HEK293T (cell line): ENCODE data around the gene CDC42SE1.
A peak's percentile ranks its signal among the peaks of the same experiment; 100 is the strongest.

Experiments
- CTCF ChIA-PET: fragments of 350-600 bp; formaldehyde crosslinking; extraction: SDS; loops from one replicate; lab custom pipeline; 2021; ENCODE audit warnings: antibody characterized with exemption, inconsistent platforms; lab: Yijun Ruan, JAX
- POLR2A ChIA-PET: fragments of 350-600 bp; formaldehyde crosslinking; extraction: SDS; loops from one replicate; lab custom pipeline; 2020; ENCODE audit warnings: antibody characterized with exemption, inconsistent platforms; lab: Yijun Ruan, JAX
- DNase-seq: peaks from one replicate; pipeline ENCODE4 v3.0.0; 2012; ENCODE audit warnings: mixed read lengths; ENCODE audit errors: extremely low spot score
- ARNT ChIP-seq: fragments of 450-650 bp; IDR thresholded peaks from 2 replicates; pipeline ENCODE4 v1.6.1; 2017; ENCODE audit warnings: mild to moderate bottlenecking
- BHLHE40 ChIP-seq: fragments of 450-650 bp; IDR thresholded peaks from 2 replicates; pipeline ENCODE4 v1.6.1; 2016; ENCODE audit warnings: mild to moderate bottlenecking, moderate library complexity, borderline replicate concordance
- CTBP1 ChIP-seq: fragments of 450-650 bp; IDR thresholded peaks from 2 replicates; pipeline ENCODE4 v1.6.1; 2016; ENCODE audit warnings: borderline replicate concordance
- ELF4 ChIP-seq: fragments of 450-650 bp; IDR thresholded peaks from 2 replicates; pipeline ENCODE4 v1.6.1; 2017; ENCODE audit warnings: antibody characterized with exemption
- FOXA1 ChIP-seq: fragments of 450-650 bp; IDR thresholded peaks from 2 replicates; pipeline ENCODE4 v1.6.1; 2016; ENCODE audit warnings: mild to moderate bottlenecking
- FOXK2 ChIP-seq: fragments of 450-650 bp; IDR thresholded peaks from 2 replicates; pipeline ENCODE4 v1.6.1; 2016; ENCODE audit warnings: mild to moderate bottlenecking
- FOXM1 ChIP-seq: fragments of 450-650 bp; IDR thresholded peaks from 2 replicates; pipeline ENCODE4 v1.6.1; 2017; ENCODE audit warnings: mild to moderate bottlenecking, borderline replicate concordance
- HDGF ChIP-seq: fragments of 450-650 bp; IDR thresholded peaks from 2 replicates; pipeline ENCODE4 v1.6.1; 2017; ENCODE audit warnings: antibody characterized with exemption, borderline replicate concordance
- L3MBTL2 ChIP-seq: fragments of 450-650 bp; conservative IDR thresholded peaks from 2 replicates; pipeline ENCODE4 v1.6.1; 2016; ENCODE audit warnings: mild to moderate bottlenecking
- LEF1 ChIP-seq: fragments of 450-650 bp; IDR thresholded peaks from 2 replicates; pipeline ENCODE4 v1.6.1; 2017; ENCODE audit warnings: mild to moderate bottlenecking, borderline replicate concordance
- NFRKB ChIP-seq: fragments of 450-650 bp; IDR thresholded peaks from 2 replicates; pipeline ENCODE4 v1.6.1; 2016; ENCODE audit warnings: mild to moderate bottlenecking, moderate library complexity
- SP1 ChIP-seq: fragments of 450-650 bp; IDR thresholded peaks from 2 replicates; pipeline ENCODE4 v1.6.1; 2017
- SUZ12 ChIP-seq: fragments of 450-650 bp; IDR thresholded peaks from 2 replicates; pipeline ENCODE4 v1.6.1; 2016; ENCODE audit warnings: mild to moderate bottlenecking
- TARDBP ChIP-seq: fragments of 450-650 bp; IDR thresholded peaks from 2 replicates; pipeline ENCODE4 v1.6.1; 2016
- ZNF384 ChIP-seq: fragments of 450-650 bp; IDR thresholded peaks from 2 replicates; pipeline ENCODE4 v1.6.1; 2016
- TF ChIP-seq, protein P1 (sequence below): fragments of 450-650 bp; IDR thresholded peaks from 2 replicates; pipeline ENCODE4 v1.6.1; 2016

Gene CDC42SE1

DNA sequence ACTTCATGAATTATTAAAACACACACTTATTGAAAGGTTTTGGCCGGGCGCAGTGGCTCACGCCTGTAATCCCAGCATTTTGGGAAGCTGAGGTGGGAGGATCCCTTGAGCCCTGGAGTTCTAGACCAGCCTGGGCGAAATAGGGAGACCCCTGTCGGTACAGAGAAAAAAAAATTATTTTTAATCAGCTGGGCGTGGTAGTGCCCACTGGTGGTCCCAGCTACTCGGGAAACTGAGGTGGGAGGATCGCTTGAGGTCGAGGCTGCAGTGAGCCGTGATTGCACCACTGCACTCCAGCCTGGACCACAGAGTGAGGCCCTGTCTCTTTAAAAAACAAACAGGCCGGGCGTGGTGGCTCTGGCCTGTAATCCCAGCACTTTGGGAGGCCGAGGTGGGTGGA is 12.8 kb upstream of the CDC42SE1 start:
- POLR2A ChIA-PET: interaction anchor here (0.7 to 3.9 kb wide), 5 partner anchors 12 to 182 kb away, joined by 3 to 69 read pairs (median 3); partner anchors contain the start of genes CDC42SE1, MLLT11, PIP5K1A and PSMD4
- TF ChIP-seq ZNF384: no peak
- no peak for DNase-seq
- CTCF ChIA-PET: interaction anchor here (0.6 to 2.2 kb wide), 9 partner anchors 9 to 67 kb away, joined by 3 to 7 read pairs (median 5); partner anchors contain the start of gene MINDY1

DNA sequence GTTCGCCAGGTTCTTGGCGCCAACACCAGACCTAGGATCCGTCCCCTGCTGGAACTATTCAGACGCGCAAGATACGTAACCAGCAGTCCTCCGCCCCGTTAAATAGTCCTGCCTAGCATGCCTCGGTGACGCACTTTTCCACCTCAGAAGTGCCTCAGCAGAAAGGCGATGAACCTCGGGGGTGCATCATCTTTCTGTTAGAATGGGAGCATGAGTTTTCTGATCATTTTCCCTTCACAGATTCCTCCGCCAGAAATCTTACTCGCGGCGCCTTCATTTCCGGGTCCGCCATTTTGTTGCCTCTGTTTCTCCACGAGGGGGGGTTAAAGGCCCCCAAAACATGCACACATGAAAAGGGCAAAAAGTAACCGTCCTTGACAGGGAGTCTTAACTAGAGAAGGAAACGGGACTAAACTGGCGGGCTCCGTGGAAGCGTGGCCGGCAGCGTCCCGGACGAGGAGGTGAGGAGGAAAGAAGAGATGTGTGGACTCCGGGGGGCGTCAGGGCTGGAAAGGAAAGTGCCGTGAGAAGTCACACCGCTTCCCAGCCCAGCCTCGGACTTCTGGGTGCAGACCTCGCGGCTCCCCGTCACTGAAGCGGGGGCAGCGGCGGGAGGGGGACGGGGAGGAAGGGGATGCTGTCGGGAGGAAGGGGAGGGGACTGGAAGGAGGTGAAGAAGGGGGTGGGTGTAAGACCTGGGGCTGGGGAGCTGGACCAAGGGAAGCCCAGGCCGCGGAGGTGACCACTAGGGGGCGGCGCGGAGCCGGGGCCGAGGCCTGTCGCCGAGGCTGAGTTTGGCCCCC is 11.3 kb upstream of the CDC42SE1 start, which contains the start of gene GABPB2:
GABPB2 (plus strand) TSS at position 288 of the 803 bp plus-strand sequence. CDS start 17,429 bp downstream, outside the sequence.
- ChIA-PET CTCF (interaction anchor here (0.6 to 1.0 kb wide), 4 partner anchors 8 to 136 kb away, joined by 3 to 5 read pairs (median 3); no protein-coding TSS in a partner anchor), POLR2A (interaction anchor here (0.5 to 3.9 kb wide), 15 partner anchors 10 to 128 kb away, joined by 3 to 69 read pairs (median 4); partner anchors contain the start of genes C1orf56, CDC42SE1, MINDY1 and MLLT11)
- peak; percentile 97 for TF ChIP-seq FOXM1
- no peak for TF ChIP-seq BHLHE40
- no peak for TF ChIP-seq HDGF
- TF ChIP-seq ELF4: peak; percentile 99
- no peak for TF ChIP-seq LEF1
- TF ChIP-seq SP1: no peak
- TF ChIP-seq, protein P1, sequence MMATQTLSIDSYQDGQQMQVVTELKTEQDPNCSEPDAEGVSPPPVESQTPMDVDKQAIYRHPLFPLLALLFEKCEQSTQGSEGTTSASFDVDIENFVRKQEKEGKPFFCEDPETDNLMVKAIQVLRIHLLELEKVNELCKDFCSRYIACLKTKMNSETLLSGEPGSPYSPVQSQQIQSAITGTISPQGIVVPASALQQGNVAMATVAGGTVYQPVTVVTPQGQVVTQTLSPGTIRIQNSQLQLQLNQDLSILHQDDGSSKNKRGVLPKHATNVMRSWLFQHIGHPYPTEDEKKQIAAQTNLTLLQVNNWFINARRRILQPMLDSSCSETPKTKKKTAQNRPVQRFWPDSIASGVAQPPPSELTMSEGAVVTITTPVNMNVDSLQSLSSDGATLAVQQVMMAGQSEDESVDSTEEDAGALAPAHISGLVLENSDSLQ: no peak
- no peak; the same call in 1 of the 2 replicates for TF ChIP-seq ZNF384
- TF ChIP-seq FOXK2: no peak
- peak; percentile 59 for TF ChIP-seq TARDBP
- no peak for TF ChIP-seq FOXA1
- TF ChIP-seq CTBP1: peak; percentile 74
- TF ChIP-seq NFRKB: peak; percentile 99
- peak; percentile 83 for TF ChIP-seq L3MBTL2
- TF ChIP-seq SUZ12: no peak
- TF ChIP-seq ARNT: no peak
- DNase-seq: peak; percentile 92

DNA sequence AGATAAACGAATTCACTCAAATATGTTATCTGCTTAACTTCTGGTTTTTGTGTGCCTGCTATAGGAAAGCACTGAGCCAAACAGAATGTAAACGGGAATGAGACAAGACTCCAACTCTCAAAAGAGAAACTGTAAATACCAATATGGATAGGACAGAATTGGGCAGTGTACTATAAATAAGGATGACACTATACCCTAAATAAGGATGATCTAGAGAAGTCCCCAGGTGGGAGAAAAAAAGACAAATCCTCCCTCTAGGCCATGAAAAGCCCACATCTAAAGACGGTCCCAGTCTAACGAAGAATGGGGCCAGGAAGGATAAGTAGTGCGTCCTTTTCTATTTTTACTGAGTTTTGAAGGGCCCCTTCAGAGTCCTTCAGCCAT is 9.7 kb upstream of the CDC42SE1 start:
- TF ChIP-seq BHLHE40 (no peak), LEF1 (no peak), HDGF (no peak), ZNF384 (no peak), CTBP1 (no peak), ELF4 (no peak), FOXK2 (no peak), ARNT (no peak), SP1 (no peak), FOXA1 (no peak), FOXM1 (no peak), NFRKB (no peak), SUZ12 (no peak), TARDBP (no peak), L3MBTL2 (no peak)
- TF ChIP-seq, protein P1: no peak
- no peak for DNase-seq
- ChIA-PET CTCF (no interaction called here), POLR2A (interaction anchor here (1.1 to 3.9 kb wide), 2 partner anchors 9 to 96 kb away, joined by 5 to 69 read pairs; partner anchors contain the start of genes CDC42SE1 and MLLT11)

DNA sequence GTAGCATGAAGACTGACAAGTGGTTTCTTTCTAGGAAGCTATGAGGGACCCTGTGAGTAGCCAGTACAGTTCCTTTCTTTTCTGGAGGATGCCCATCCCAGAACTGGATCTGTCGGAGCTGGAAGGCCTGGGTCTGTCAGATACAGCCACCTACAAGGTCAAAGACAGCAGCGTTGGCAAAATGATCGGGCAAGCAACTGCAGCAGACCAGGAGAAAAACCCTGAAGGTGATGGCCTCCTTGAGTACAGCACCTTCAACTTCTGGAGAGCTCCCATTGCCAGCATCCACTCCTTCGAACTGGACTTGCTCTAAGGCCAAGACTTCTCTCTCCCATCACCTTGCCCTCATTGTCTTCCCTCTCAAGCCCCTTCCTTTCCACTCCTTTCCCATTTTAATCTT is 7.8 kb upstream of the CDC42SE1 start:
- POLR2A ChIA-PET: interaction anchor here (0.8 to 1.6 kb wide), 2 partner anchors 9 to 122 kb away, joined by 3 to 5 read pairs; partner anchors contain the start of gene VPS72
- CTCF ChIA-PET: interaction anchor here (0.9 kb wide), 1 partner anchor 8 kb away, joined by 3 read pairs; the partner anchor contains the start of gene CDC42SE1
- no peak for DNase-seq
- TF ChIP-seq HDGF: no peak
- TF ChIP-seq LEF1: no peak
- TF ChIP-seq ARNT: no peak
- TF ChIP-seq ELF4: no peak
- TF ChIP-seq FOXK2: no peak
- no peak for TF ChIP-seq TARDBP
- TF ChIP-seq CTBP1: no peak

DNA sequence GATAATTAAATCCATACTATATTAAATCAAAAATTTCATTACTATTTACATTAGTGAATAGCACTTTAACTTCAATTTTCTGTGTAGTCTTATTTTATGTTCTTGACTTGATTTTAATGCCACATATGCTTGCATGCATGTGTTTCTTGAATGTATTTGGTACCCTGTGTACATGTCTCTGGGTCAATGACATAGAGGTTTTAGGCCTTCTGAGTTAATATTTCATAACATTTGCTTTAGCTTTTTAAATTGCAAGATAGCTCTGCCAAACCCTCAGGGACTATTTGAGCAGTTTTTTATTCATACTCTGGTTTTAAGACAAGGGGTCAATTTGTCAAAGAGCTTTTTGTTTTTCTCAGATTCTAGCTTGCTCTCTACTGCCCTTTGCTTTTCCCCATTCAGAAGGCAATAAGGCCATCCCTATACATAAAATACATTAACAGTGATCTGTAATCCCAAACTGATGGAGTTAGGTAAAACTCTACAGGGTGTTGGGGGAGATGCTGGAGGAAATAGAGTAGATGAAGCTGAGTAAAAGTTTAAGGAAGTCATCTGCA is 5.7 kb upstream of the CDC42SE1 start:
- POLR2A ChIA-PET: interaction anchor here (0.7 to 1.0 kb wide), 3 partner anchors 100 to 134 kb away, joined by 3 read pairs; partner anchors contain the start of genes PIP5K1A and VPS72
- DNase-seq: no peak
- TF ChIP-seq LEF1 (no peak), ARNT (no peak), CTBP1 (no peak), ZNF384 (no peak), FOXM1 (no peak)
- CTCF ChIA-PET: interaction anchor here (0.6 kb wide), 1 partner anchor 21 kb away, joined by 3 read pairs; no protein-coding TSS in a partner anchor

DNA sequence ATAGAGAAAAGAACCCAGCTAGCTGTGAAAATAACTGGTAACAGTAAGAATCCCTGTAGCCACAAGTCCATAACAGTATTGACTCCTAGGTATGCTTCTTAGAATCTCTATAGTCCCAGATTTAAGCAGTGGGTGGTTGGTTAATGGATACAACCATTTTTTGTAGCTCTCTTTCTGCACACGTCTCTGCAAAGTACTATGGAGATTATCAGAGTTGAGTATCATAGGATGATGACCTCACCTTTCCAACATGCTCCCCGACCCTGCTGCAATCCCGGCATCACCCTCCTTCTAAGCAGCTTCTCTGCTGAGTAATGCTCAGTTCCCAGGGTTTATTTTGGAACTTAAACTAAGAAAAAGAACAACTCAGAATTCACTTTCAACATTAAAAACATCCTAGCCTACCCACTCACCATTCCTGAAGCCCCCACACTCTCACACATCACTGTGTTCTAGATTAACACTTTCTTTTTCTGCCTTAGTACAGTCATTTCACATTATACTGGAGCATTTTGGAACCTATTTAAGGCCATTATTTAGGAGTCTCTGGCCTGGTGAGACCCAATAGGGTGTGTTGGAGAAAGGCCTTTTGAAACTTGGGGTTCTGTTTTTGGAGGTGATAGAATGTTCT is 3.4 kb upstream of the CDC42SE1 start:
- ChIA-PET POLR2A (interaction anchor here (0.7 to 6.6 kb wide), 4 partner anchors 8 to 219 kb away, joined by 3 to 69 read pairs (median 32); partner anchors contain the start of genes C1orf56, GABPB2 and MINDY1), CTCF (interaction anchor here (0.6 to 1.3 kb wide), 5 partner anchors 8 to 67 kb away, joined by 3 to 5 read pairs (median 4); partner anchors contain the start of gene GABPB2)
- DNase-seq: no peak
- TF ChIP-seq LEF1: no peak
- TF ChIP-seq FOXM1: no peak
- TF ChIP-seq BHLHE40: no peak
- no peak for TF ChIP-seq SUZ12
- TF ChIP-seq FOXK2: no peak
- TF ChIP-seq L3MBTL2: no peak
- no peak for TF ChIP-seq NFRKB
- no peak for TF ChIP-seq HDGF
- TF ChIP-seq FOXA1: no peak
- TF ChIP-seq SP1: no peak
- TF ChIP-seq CTBP1: no peak
- no peak for TF ChIP-seq TARDBP
